ENCODE measurements around the gene ATP10B.

Gene ATP10B

DNA sequence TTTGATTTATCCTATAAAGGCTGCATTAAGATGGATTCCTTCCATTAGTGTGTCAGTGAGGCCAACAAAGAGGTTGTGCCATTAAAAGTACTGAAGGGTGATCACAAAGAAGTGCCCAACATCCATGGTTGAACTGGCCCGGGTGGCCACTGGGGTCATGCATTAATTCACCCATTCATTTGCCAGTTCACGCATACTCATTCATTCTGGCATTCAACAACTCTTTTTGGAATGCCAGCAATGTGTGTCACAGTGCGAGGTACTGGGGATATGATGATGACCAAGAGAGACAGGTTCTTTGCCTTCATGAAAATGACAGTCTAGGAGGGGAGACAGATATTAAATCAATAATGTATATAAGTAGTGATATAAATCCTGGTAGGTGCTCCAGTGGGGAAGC, 337.1 kb downstream of the ATP10B start:
- Histone ChIP-seq H3K36me3 (ENCODE audit: control insufficient read depth in 4 of 4, insufficient read depth in 4 of 4, low read length in 3 of 4) (peaks cover 0 to 3% (median 0%) of the 10 kb centered on the region in 4 experiments), H3K4me1 (ENCODE audit: control extremely low read depth in 1 of 4, control insufficient read depth in 4 of 4, insufficient read depth in 4 of 4, low read length in 3 of 4) (no peaks in the 10 kb centered on the region), H3K9me3 (ENCODE audit: control extremely low read depth in 1 of 5, control insufficient read depth in 4 of 5, insufficient read depth in 2 of 5, low read depth in 1 of 5, low read length in 4 of 5) (no peaks in the 10 kb centered on the region), H3K4me3 (ENCODE audit: control insufficient read depth in 1 of 7, extremely low read depth in 1 of 7, insufficient read depth in 4 of 7, low read depth in 2 of 7, low read length in 6 of 7) (no peak overlapping the region), H3K27me3 (replicated peaks in 2 of 5; ENCODE audit: control insufficient read depth in 4 of 5, insufficient read depth in 5 of 5, low read length in 4 of 5) (peaks cover 0 to 4% (median 0%) of the 10 kb centered on the region in 5 experiments), H3K27ac (ENCODE audit: insufficient read depth in 1 of 2, low read depth in 1 of 2, low read length in 2 of 2, poor library complexity in 1 of 2, severe bottlenecking in 2 of 2) (no peak overlapping the region)
- ChIA-PET POLR2A (no interaction called here), CTCF (interaction anchor here (10.1 kb wide), 1 partner anchor 75 kb away, joined by 156 read pairs; no protein-coding TSS in a partner anchor)
- no peak for DNase-seq
- WGBS (ENCODE audit: insufficient coverage) = no CpG with 5 or more reads among the region's 3 CpGs

DNA sequence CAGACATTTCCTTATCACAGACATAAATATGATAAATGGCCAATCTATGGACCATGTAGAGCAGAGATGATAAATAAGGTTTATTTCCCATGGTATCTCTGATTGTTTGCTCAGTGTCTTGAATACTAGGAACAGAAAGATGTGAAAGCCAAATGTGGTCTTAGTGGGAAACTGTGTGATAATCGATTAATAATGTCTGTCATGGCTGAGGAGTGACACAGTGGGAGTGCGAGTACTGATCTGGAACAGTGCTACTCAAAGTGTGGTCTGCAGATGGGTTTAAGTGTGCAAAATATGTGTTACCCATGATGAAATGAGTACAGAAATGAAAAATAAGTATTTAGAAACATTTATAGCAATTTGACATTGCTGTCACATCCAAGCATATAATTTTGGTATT, 337.8 kb downstream of the ATP10B start:
- POLR2A ChIA-PET = no interaction called here
- no peaks in the 10 kb centered on the region for H3K4me1 ChIP-seq (ENCODE audit: control extremely low read depth in 1 of 4, control insufficient read depth in 4 of 4, insufficient read depth in 4 of 4, low read length in 3 of 4)
- peaks cover 0 to 4% (median 0%) of the 10 kb centered on the region in 5 experiments for H3K27me3 ChIP-seq (replicated peaks in 2 of 5; ENCODE audit: control insufficient read depth in 4 of 5, insufficient read depth in 5 of 5, low read length in 4 of 5)
- CTCF ChIA-PET = interaction anchor here (10.1 kb wide), 1 partner anchor 74 kb away, joined by 156 read pairs; no protein-coding TSS in a partner anchor
- peaks cover 0 to 3% (median 0%) of the 10 kb centered on the region in 4 experiments for H3K36me3 ChIP-seq (ENCODE audit: control insufficient read depth in 4 of 4, insufficient read depth in 4 of 4, low read length in 3 of 4)
- no peaks in the 10 kb centered on the region for H3K9me3 ChIP-seq (ENCODE audit: control extremely low read depth in 1 of 5, control insufficient read depth in 4 of 5, insufficient read depth in 2 of 5, low read depth in 1 of 5, low read length in 4 of 5)
- 100% methylated on average over 1 of the region's 2 CpGs for WGBS (ENCODE audit: insufficient coverage)
- no peak overlapping the region for H3K4me3 ChIP-seq (ENCODE audit: control insufficient read depth in 1 of 7, extremely low read depth in 1 of 7, insufficient read depth in 4 of 7, low read depth in 2 of 7, low read length in 6 of 7)
- H3K27ac ChIP-seq (ENCODE audit: insufficient read depth in 1 of 2, low read depth in 1 of 2, low read length in 2 of 2, poor library complexity in 1 of 2, severe bottlenecking in 2 of 2) = no peak overlapping the region
- DNase-seq = no peak

DNA sequence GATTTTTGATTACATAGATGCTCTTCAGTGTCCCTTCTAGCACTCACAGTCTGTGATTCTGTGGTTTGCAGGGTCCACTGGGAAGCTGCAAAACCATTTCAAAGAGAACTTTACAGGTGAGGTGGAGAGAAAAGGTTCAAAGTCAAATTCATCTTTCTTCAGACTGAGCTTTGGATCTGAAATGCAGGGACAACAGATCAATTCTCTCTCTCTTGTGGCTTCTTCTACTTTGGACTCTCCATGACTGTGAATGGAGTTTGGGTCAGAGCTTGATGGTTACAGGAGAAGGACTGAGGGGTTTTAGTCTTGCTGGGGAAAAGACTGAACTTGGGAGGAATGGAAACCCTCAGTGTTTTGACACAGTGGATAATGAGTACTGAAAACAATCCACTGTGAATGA, 338.5 kb downstream of the ATP10B start:
- Histone ChIP-seq H3K27me3 (replicated peaks in 2 of 5; ENCODE audit: control insufficient read depth in 4 of 5, insufficient read depth in 5 of 5, low read length in 4 of 5) (peaks cover 0 to 4% (median 0%) of the 10 kb centered on the region in 5 experiments), H3K9me3 (ENCODE audit: control extremely low read depth in 1 of 5, control insufficient read depth in 4 of 5, insufficient read depth in 2 of 5, low read depth in 1 of 5, low read length in 4 of 5) (no peaks in the 10 kb centered on the region), H3K36me3 (ENCODE audit: control insufficient read depth in 4 of 4, insufficient read depth in 4 of 4, low read length in 3 of 4) (peaks cover 0 to 3% (median 0%) of the 10 kb centered on the region in 4 experiments), H3K27ac (ENCODE audit: insufficient read depth in 1 of 2, low read depth in 1 of 2, low read length in 2 of 2, poor library complexity in 1 of 2, severe bottlenecking in 2 of 2) (no peak overlapping the region), H3K4me3 (ENCODE audit: control insufficient read depth in 1 of 7, extremely low read depth in 1 of 7, insufficient read depth in 4 of 7, low read depth in 2 of 7, low read length in 6 of 7) (no peak overlapping the region), H3K4me1 (ENCODE audit: control extremely low read depth in 1 of 4, control insufficient read depth in 4 of 4, insufficient read depth in 4 of 4, low read length in 3 of 4) (peaks cover 1 to 5% (median 2%) of the 10 kb centered on the region in 4 experiments)
- DNase-seq = no peak
- POLR2A ChIA-PET = no interaction called here
- CTCF ChIA-PET = interaction anchor here (10.1 kb wide), 1 partner anchor 74 kb away, joined by 156 read pairs; no protein-coding TSS in a partner anchor
